HG02623 (cell line): ENCODE results near the gene STK32C.

Source experiments
- ATAC-seq: cut with Tn5 transposase; IDR thresholded peaks from one replicate; pipeline ENCODE4 v1.9.1; 2021; ENCODE audit warnings: moderate library complexity; ENCODE audit not compliant: unreplicated experiment

STK32C gene

DNA sequence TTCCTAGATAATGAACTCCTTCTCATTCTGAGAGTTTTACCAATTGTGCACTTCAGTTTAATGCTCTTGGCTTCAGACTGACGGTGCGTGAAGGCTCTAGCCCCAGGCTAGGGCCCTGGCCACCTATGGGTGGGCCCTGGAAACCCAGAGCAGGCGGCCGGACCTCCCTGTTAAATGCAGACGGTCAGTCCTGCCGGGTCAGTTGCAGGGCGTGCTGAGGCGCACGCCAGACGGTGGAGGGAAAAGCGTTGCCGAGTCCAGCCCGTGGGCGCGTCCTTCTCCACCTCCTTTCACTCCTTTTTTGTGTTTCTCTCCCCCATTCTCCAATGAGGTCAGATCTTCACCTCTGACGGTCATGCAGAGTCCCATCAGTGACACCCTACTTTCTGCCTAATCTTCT is 118.7 kb downstream of the STK32C start:
- ATAC-seq, result no peak

DNA sequence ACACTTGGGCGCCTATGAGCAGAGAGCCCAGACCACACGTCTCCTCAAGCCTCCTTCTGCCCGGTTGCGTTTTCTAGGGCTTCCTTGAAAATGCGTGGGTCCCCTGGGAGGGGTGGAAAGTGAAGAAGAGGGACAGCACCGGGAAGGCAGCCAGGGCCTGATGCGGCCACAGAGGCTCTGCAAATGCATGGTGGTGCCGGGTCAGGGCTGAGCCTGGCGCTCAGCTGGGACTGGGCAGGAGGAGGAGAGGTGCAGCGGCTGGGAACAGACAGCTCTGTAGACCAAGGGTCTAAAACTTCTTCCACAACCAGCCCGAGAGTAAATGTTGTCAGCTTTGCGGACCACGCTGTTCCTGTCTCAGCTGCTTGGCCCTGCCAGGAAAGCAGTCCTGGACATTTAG is 119.4 kb downstream of the STK32C start:
- no peak for ATAC-seq

DNA sequence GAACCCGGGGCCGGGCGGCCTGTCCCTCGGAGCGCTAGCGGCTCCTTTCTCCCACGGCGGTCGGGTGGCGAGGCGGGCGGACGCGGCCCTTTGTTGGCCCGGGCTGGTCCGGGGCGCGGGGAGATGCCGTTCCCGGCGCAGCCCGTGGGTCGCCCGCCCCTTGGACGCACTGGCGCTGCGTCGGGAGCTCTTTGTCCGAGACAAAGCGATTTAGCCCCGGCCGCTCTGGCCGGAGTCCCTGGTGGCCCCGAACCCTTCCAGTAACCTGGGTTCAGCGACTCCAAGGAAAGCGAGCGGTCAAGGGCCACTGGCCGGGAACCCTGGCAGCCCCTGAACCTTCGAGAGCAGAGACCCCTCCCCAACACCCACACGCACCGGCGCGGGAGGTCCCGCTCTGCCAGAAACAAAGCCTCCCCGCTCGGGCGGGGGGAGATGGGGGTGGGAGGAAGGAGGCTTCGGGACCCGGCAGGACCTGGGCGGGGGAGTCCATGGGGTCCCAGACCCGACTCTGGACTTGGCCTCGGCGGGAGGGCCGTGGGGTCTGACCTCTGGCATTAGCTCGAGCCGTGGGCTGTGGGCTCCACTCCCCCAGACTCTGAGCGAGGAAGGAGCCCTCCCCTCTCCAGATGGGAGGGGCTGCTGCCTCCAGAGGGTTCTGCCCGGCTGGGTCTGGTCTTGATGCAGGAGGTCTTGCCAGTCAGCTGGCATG is 120.2 kb downstream of the STK32C start:
- ATAC-seq, result no peak

DNA sequence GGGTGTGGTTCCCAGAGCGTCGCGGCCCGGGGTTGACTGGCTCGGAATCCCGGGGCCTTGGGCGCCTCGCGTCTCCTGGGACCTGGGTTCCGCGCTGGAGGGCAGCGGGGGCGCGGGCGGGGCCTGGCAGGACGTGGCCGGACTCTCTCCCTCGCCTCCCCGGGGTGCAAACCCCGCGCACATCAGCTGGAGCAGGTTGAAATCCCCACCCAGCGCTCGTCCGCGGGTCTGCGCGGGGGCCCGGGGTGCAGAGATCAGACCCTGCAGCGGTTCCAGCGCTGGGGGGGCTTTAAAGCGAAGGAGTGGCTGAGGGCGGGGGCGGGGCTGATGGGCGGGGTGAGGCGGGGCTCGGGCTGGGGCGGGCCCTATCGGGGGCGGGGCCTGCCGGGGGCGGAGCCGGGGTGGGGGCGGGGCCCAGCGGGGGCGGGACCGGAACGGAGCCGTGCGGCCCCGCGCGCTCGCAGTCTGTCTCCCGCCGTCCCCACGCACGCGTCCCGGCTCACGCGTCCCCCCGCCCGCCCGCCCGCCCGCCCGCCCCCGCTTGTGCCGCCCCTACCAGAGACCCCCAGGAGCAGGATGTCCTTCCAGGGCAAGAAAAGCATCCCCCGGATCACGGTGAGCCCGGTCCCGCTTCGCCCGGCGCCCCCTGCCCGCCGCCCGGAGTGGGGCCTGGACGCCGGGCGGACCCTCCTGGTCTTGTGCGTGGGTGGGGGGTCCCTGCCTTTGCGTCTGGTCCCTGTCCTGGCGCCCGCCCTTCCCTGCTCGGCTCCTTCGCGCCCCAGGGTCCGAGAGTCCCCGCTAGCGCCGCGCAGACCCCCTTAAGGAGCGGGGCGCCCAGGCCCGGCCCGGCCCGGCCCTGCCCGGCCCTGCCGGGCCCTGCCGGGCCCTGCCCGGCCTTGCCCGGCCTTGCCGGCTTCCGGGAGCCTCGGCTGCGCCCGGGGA is 121.0 kb downstream of the STK32C start, which contains the start of gene DPYSL4:
TSS of gene DPYSL4 (plus strand) at position 461 of the 942 bp plus-strand sequence. CDS start at position 577, 116 bp downstream.
- no peak for ATAC-seq

DNA sequence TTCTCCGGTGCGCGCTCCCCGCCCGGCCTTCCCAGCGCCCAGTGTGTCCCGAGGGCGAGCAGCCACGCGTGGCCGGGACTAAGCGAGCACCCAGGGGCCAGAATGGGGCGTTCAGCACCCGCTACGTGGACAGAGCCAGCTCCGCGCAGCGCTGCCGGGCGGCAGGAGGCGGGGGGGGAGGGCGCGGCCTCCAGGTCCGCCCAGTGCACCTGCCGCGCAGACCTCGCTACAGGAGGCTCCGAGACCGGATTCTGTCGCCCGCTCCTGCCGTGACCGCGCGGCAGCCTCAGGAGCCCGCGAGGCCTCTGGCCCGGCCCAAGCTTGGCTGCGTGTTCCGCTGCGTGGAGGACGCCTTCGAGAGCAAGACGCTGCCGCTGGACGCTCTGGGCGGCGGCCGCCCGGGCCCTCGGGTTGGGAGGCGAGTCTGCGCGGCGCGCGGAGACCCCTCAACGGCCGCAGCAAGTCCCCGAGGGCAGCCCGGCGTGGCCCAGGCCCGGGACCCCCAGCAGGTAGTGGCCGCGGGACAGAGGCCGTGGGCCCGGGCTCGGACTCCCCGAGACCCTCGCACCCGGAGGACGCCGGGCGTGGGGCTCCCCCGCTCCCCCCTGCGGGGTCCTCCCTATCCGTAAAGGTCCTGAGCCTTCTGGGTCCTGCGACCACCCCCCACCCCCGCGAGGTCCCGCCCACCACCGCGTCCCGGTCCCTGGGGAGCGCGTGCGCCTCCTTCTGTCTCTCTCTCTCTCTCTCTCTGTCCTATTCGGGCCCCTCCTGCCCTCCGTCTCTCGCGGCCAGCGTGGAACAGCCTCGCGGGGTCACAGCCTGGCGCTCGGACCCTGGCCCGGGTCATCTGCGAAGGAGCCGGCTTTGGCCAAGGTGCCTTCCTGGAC is 121.9 kb downstream of the STK32C start:
- ATAC-seq, result no peak

DNA sequence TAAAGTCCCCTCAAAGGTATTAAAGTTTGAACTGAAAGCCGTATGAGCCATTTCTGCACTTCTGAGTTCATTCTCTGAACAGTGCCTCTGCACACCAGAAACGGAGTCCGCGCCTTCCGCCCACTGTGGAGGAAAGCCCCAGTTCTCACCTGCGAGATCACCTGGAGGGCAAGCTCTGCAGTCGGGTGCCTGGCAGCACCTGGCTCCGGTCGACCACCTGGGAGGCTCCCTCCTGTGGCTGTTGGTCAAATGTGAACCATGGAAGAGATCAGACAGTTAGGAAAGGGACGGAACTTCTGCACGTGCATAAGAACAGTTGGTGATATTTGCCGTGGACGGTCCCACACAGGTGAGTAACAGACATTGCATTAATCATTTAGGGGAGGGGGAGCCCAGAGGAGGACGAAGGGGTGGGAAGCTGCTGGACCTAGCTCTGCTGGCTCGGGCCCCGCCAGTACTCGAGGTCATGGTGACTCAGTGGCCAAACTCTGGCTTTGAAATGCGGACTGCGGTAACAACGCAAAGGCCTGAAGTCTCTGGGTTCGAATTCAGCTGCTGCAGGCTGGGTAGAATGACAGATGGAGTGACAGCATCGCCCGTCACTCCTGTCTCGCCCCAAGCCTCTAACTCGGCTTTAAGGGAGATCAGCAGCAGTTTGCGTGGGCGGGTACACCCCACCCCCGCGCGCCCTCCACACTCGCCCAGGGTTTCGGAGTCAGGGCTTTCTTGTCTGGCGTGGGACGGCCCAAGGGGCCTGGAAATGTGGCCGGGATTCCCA is 122.7 kb downstream of the STK32C start:
- no peak for ATAC-seq

DNA sequence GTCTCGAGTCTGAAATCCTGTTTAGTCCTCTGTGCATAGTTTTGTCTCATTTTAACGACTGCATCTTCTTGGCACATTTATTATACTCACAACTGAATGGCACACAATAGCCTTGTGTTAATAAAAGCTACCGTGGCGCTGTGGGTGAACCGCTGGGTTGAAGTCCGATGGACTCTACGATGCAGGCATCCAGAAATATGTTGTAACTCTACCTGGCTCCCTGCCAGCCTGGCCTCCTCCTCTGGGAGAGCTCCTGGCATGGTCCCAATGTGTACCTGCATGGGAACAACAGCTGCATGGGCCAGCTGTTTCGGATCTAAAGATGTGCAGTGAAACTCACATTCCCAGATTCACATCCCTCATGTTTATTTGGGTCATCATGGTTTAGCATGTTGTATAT is 124.7 kb downstream of the STK32C start:
- ATAC-seq, result no peak

DNA sequence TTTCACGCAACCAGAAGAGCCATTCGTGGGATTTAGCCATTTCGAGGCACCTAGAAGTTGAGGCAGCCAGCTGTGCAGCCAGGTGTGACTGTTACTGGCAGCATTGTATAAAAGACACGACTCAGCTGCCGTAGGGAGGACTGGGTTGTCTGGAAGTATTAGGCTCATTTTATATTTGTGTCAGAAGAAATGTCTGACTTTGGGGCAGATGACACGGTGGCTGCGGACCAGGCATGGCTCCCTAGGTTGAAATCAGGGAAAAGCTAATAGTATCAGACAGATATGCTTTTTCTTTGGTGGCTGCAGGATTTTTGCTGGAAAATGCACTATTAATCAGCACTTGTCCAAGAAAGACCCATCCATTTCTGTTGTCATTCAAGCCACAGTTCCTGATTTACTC is 125.2 kb downstream of the STK32C start:
- no peak for ATAC-seq

DNA sequence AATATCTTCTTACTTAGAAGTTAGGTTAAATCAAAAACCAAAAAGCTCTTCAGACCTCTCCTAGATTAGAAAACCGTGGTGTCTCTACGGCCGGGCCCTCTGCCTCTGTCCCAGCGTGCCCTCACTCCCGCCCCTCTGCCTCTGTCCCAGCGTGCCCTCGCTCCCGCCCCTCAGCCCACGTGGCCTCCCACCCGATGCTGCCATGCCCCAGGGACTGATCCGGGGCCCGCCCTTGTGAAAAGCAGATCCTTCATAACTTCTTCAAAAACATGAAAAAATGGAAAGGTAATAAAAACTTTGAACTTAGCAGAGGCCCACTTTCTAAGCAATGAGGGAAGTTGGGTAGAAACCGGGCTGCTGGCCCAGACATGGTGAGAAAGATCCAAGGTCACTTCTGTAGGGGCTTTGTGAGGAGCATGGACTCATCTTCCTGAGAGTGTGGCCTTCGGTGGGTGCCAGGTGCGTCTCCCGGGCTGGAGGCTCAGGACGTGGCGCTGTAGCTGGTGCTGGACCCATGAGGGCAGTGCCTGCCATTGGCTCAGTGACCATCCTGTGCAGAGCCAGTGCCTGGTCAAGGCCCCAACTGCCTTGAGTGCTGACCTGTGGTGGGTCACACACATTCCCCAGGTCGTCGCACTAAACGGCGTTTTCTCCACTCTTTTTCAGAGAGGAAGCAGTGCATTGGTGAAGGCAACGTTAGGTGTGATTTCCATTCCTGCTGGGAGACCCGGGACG is 125.9 kb downstream of the STK32C start:
- ATAC-seq, result no peak

DNA sequence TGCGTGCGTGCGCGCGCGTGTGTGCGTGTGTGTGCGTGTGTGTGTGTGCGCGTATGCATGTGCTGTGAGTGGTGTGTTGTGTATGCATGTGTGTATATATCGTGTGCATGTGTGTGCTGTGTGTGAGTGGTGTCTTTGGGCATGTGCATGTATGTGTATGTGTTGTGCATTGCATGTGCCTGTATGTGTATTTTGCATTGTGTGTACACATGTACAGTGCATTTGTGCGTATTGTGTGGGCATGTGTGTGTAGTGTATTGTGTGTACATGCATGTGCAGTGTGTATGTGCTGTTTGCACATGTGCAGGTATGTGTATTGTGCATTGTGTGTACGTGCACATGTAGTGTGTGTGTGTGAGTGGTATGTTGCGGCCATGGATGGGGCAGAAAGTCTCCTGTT is 127.0 kb downstream of the STK32C start:
- no peak for ATAC-seq

DNA sequence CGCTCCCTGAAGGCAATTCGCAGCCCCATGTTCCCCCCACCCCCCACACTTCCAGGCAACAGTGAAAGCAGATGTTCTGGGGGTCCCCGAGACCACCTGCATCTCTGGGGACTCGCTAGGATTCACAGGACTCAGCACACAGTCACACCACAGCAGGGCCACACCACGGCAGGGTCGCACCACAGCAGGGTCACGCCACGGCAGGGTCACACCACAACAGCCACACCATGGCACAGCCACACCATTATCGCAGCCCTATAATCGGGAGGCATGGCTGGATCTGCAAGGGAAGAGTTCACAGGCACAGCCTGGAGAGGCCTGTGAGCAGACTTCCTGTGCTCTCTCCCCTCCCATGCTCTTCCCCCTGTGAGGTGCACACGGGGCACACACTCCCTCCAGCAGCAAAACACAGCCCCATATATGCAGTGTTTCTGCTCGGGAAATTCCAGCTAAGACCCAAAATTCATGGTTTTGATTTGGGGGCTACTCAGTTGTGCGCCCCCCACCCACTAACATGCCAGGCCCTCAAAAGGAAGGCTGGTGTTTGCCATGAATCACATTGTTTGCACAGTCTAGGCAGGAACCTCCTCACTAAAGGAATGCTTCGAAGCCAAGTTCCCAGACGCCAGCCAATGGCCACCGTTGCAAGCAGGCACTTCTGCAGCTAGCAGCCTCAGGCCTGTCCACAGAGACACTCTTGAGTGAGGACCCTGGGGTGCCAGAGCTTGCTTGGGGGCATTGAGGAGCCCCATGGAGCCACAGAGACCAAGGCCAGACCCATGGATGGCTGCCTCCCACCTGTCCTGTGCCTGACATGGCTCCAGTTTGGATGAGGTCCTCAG is 128.0 kb downstream of the STK32C start:
- no peak for ATAC-seq

DNA sequence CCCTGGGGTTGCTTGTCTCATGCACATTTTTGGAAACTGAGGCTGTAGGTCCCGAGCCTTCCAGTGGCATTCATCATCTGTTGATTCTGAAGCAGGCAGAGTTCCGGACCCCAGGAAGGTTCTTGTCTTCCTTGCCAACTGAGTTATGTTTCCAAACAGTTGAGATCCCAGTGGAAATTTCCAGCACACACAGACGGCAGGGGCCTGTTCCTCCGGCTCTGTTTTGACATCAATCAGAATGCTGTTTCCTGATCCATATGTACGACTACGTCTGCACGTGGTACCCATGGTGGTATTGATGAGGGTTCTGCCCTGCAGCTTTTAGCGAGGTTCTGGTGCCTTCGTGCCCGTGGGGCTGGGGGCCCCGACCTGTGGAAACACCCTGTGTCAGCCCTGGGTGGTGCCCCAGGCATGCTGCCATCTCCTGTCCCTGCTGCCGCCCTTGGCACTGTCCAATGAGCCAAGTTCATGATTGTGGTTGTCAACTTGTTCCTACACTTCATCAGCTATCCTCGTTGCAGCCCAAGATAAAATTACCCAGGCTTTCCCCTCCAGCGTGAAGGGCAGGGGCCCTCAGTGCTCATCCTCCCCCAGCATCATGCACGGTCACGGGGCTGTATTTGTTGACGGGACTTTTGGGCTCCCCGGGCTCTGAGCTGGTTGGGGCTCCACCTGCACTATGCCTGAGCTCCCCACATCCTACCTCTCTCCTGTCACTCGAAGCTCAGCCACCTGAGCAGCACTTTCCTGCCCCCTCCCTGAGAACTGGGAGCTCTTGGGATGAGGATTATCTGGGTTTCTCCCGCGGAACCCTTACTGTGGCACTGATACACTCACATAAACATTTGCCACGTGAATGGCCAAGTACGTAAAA is 128.8 kb downstream of the STK32C start:
- ATAC-seq, result no peak

DNA sequence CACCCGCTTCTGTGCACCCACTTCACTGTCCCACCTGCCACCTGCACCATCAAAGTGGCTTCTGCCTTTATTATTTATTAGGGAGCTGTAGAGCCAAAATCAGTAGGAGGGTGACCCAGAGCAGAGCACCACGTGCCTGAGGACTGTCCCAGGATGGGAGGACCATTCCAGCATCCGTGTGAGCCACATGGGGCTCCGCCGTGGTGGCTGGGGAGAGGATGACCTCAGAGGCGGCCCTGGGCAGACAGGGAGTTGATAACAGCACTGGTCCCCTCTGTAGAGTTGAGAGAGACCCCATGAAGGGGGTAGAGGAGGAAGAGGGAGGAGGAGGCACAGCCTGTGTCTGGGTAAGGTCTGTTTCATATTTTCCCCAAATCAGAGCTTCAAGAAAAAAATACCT is 129.7 kb downstream of the STK32C start:
- ATAC-seq, result no peak

DNA sequence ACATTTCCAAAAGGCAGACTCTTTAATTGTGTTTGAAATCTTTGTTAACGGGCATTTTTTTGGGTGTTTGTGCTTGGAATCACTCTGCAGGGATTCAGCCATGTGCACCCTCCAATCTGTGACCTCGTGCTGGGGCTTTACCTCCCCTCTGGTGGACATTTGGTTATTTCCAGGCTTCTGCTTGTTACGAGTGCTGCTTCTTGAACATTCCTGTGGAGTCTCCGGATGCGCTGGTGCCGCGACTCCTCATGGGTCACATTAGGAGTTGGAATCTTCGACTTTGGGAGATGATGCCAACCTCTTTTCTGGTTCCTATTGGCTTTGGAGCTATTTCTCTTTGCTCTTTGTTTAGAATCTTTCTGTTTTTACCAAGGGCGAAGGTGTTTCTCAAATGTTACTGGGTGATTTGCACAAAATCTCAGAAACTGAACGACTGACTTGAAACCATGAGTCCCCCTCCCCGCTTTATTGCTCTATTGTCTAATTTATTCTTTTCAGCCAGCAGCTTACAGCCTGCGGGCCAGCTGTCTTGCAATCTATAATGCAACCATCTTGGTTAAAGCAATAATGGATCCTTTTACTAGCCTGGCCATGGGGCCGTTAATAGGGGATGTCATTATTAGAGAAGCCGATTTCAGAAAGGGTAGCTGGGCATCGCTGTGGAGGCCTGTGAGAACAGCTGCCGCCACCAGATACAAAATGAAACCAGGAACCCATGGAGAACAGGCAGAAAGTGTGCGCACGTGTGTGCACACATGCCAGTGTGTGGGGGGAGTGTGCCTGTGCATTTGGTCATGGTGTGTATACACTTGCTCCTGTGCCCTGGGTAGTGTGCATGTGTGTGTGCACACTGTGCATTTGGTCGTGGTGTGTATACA is 130.9 kb downstream of the STK32C start:
- no peak for ATAC-seq

DNA sequence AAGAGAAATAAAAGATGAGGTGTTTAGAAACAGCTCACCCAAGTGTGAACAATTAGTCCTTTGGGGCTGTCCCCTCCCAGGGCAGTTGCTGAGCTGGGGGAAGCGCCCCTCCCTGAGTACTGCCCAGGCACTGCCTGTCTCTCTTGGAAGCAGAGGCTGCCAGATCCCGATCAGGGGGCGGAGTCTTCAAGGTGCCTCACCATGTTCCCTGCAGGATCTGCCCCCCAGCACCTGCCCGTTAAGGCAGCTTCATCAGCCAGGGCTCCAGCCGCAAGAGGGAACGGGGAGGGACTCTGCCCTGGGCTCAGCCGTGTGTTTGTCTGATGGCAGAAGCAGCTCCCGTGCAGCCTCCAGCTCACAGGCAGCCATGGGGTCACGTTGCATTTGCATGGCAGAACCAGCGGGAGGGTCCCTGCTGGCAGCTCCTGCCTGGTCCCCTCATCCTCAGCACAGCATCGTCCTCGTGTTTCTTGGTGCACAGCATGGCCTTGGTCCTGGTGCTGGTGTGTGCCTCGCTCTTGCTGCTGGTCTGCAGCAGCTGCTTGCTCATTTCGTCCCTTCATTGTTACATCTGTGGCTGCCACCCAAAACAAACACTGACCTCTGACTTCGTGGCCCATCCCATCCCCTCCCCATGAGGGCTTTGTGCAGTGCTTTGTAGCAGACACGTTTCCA is 131.7 kb downstream of the STK32C start:
- no peak for ATAC-seq

DNA sequence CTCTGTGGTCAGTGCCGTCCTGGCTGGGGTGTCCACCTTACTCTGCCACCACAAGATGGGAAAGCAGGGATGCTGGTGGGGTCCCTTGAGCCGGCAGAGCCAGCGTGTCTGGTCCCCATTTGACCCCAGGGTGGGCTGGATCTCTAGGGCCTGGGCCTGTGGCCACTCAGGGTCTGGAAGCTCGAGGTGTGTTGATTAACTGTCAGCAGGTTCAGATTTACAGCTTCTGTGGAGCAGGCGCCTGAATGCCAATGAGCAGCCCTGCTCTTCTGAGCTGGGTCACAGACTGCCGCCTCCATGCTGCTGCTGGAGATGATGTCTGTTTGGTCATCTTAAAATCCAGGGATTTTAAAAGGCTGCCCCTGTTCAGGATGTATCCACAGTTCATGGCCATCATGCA is 132.3 kb downstream of the STK32C start:
- ATAC-seq, result no peak
